CD4-positive, alpha-beta T cell treated with Interferon alpha-2 for 1 hour (primary cell): Measurements from ENCODE around the gene MUTYH.
"Not testable (repeated sequence)": the region's sequence is repeated elsewhere in the genome, so short reads cannot be mapped to it uniquely, and the experiment has no call there.

Experiments
- DNase-seq, 2 donors: peaks; one replicate each; pipeline ENCODE4 v3.0.0-alpha.2; 2020 to 2022

Gene MUTYH

GRCh38 chr1:45319761-45320160 lies 20.5 kb downstream of the MUTYH start:
- no peak for DNase-seq

GRCh38 chr1:45317166-45317565 lies 23.1 kb downstream of the MUTYH start:
- DNase-seq: no peak

DNA sequence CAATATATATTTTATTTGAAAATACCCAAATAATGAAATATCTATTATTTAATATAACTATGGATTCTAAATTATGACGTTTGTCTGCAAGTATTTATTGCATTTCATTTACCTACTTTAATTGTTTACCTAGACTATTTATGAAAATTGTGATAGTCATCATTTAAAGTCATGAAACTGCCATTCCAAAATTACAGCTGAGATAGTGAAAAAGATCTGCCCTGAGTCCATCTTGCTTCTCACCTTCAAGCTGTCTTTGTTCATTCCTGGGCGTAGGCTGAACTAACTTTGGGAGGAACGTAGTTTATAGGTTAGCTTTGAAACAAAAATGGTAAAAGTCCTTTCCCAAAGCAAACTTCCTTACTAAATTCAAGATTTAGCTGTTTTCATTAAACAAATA lies 26.0 kb downstream of the MUTYH start:
- DNase-seq: no peak

- no peak for DNase-seq
These were observed 33.3 kb downstream of the MUTYH start for GRCh38 chr1:45306905-45307304.

DNA sequence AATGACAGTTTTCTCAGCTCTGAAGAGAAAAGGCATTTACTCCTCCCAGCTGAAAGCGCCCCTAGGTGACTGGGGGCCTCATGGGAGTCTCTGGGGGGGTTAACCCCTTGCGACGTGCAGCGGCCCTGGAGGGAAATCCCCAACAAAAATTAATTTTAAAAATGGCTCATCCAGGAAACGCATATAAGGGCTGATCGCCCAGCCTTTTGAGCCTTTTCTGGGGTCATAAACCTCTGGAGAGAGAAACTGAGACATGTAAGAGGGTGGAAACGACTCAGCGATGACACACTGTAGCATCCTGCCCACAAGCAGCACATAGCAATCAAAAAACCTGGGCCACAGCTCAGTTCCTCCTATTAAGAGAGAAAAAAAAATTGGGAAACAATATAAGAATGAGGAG lies 33.9 kb downstream of the MUTYH start:
- DNase-seq: no peak

- no peak for DNase-seq
These were observed 35.0 kb downstream of the MUTYH start for GRCh38 chr1:45305231-45305630.

GRCh38 chr1:45304311-45305081 lies 35.7 kb downstream of the MUTYH start:
- DNase-seq: no peak

GRCh38 chr1:45303520-45304310 lies 36.5 kb downstream of the MUTYH start:
- peak; percentile 98 to 99 for DNase-seq

- no peak for DNase-seq
These were observed 37.6 kb downstream of the MUTYH start for GRCh38 chr1:45302505-45303150.

DNA sequence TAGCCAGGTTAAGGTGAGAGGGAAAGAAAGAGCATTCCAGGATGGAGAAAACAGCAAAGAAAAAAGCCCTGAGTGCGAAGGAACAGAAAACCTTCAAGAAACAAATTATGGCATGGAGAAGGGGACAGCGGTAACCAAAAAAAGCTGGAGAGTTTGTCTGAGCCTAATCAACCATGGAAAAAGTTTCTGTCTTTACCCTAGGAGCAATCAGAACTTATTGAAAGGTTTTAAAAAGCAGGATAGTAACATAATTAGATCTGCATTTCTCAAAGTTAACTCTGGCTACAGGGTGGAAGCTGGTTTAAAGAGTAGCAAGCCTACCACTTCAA lies 39.6 kb downstream of the MUTYH start:
- no peak for DNase-seq

- peak; percentile 53 to 74 for DNase-seq
These were observed 40.1 kb downstream of the MUTYH start for GRCh38 chr1:45299981-45300668.

- no peak for DNase-seq
These were observed 40.9 kb downstream of the MUTYH start for GRCh38 chr1:45299296-45299695.

GRCh38 chr1:45297666-45298356 lies 42.4 kb downstream of the MUTYH start:
- no peak for DNase-seq

DNA sequence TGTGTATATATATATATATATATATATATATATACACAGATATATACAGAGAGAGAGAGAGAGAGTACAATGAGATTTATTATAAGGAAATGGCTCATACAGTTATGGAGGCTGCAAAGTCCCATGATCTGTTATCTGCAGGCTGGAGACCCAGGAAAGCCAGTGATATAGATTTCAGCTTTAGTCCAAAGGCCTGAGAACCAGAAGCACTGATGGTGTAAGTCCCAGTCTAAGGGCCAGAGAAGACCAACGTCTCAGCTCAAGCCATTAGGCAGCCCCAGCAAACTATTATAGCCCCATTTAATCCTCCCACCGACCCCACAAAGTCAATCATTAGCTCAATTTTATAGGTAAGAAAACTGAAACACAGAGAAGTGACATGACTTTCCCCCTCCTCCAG lies 48.5 kb downstream of the MUTYH start:
- no peak for DNase-seq

GRCh38 chr1:45291002-45291401 lies 49.2 kb downstream of the MUTYH start:
- not testable (repeated sequence) for DNase-seq

DNA sequence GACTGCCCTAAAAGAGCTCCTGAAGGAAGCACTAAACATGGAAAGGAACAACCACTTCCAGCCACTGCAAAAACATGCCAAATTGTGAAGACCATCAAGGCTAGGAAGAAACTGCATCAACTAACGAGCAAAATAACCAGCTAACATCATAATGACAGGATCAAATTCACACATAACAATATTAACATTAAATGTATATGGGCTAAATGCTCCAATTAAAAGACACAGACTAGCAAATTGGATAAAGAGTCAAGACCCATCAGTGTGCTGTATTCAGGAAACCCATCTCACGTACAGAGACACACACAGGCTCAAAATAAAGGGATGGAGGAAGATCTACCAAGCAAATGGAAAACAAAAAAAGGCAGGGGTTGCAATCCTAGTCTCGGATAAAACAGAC lies 53.7 kb downstream of the MUTYH start:
- DNase-seq: not testable (repeated sequence)

DNA sequence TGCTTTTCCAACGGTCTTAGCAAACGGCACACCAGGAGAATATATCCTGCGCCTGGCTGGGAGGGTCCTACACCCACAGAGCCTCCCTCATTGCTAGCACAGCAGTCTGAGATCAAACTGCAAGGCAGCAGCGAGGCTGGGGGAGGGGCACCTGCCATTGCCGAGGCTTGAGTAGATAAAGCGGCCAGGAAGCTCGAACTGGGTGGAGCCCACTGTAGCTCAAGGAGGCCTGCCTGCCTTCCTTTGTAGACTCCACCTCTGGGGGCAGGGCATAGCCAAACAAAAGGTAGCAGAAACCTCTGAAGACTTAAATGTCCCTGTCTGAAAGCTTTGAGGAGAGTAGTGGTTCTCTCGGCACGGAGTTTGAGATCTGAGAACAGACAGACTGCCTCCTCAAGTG lies 55.4 kb downstream of the MUTYH start:
- not testable (repeated sequence) for DNase-seq

- no peak for DNase-seq
These were observed 57.9 kb downstream of the MUTYH start for GRCh38 chr1:45282351-45282750.
